Medulla oblongata (tissue), 1 donor: Measurements from ENCODE around the gene APOBEC3B.
"Not testable (repeated sequence)": the region's sequence is repeated elsewhere in the genome, so short reads cannot be mapped to it uniquely, and the experiment has no call there.

Experiments
- DNase-seq: peaks from one replicate; pipeline ENCODE4 v3.0.0-alpha.2; 2015; ENCODE audit errors: extremely low spot score

The APOBEC3B gene

GRCh38 chr22:38951734-38952133 lies 30.4 kb upstream of the APOBEC3B start:
- no peak for DNase-seq

- no peak for DNase-seq
These were observed 29.7 kb upstream of the APOBEC3B start for GRCh38 chr22:38952281-38952993.

DNA sequence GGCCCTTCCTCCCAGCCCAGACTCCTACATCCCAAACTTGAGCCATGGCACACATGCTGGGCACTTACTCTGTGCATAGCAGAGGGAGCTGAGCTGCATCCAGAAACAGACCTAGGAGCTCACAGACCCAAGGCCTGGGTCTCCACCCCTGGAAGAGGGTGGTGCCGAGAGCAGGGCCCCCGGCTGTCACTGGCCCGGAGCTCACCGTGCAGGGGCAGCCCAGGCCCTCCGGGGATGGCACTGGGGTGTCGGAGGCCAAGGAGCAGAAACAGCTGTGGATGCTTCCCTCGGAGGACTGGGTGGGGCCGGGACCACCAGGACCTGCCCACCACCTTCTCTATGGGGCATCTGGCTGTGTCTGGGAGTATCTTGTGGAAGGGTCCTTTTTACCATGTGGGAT lies 29.1 kb upstream of the APOBEC3B start:
- DNase-seq, result no peak

DNA sequence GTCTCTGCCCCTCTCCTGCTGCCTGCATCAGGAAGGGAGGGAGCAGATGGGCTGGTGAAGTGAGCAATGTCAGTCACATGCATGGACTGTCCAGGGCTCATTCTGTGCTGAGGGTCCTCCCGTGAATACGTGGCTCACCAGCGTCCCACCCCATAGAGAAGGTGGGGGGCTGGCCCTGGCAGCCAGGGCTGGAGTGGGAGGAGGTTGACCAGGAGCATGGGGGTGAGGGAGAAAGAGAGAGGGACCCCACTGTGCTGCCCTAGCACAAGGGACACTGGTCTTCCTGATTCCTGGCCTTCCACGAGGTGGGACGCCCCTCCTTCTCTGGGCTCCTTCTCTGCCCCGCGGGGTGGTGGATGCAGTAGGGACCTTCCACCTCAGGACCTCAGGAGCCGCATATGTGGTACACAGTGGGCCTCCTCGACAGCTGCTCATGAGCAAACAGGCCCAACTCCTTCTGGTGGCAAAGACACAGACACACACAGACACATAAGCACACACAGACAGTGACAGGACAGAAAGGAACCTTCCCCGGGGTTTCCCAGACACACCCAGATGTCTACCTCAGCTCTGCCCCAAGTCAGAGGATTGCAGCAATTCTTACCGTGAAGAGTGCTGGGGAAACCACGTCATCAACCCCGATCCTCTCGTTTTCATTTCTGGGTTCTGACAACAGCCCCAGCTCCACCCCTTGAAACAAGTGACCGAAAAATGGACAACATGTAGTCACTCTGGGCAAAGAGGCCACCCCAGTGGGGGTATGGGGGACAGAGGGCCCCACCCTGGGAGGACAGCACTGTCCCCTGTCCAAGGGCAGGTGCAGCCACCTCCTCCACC lies 28.4 kb upstream of the APOBEC3B start:
- no peak for DNase-seq

- DNase-seq, result no peak
These were observed 27.6 kb upstream of the APOBEC3B start for GRCh38 chr22:38954414-38955043.

- no peak for DNase-seq
These were observed 26.8 kb upstream of the APOBEC3B start for GRCh38 chr22:38955250-38955905.

GRCh38 chr22:38955926-38956325 lies 26.2 kb upstream of the APOBEC3B start:
- no peak for DNase-seq

DNA sequence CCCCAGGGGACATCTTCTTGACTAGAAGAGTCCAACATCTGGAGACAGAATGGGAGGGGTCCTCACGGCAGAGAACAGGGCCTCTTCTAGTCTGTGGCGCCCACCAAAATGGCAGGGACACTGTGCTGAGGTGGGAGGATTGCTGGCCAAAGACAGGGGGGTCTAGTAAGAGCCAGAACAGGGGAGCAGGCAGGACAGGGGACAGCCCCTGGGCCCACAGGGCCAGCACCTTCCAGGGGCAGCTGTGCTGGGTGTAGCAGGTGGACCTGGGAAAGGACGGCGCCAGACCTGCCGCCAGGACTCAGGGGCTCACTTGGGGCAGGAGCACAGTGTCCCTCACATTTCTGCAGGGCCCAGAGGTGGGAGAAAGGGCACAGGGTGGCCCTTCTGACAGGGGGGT lies 25.6 kb upstream of the APOBEC3B start:
- DNase-seq, result no peak

GRCh38 chr22:38957046-38957770 lies 24.9 kb upstream of the APOBEC3B start, which contains the start of gene APOBEC3A:
Gene APOBEC3A, plus strand, starts transcription at chr22:38957609. Its CDS starts 83 bp downstream, at chr22:38957692.
- DNase-seq, result no peak

DNA sequence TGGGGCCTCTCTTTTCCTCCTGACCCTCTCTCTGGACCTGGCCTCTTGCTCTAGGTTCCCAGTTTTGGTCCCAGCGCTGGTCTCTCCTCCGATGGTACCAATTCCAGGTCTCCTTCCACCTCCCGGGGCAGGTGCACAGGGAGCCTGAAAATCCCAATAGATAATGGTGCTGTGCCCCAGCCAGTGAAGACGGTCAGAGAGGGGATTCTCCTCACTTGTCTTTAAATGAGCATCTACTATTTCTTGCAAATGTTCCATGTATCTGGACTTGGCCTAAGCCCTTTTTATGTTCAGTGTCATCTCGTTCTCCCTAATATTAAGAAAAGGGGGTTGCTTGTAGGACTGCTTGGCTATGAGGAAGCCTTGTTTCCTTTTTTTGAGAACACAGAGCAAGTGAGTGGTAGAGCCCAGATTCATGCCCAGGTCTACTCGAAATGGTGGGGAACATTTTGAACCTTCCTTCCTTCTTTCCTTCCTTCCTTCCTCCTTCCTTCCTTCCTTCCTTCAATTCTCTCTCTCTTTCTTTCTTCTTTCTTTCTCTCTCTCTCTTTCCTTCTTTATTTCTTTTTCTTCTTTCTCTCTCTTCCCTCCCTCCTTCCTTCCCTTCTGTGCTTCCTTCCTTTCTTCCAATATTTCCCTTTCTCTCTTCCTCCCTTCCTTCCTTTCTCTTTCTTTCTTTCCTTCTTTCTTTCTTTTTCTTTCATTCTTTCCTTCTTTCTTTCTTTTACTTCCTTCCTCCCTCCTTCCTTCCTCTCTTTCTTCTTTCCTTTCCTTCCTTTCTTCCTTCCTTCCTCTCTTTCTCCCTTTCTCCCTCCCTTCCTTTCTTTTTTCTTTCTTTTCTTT lies 24.1 kb upstream of the APOBEC3B start:
- DNase-seq, result no peak

DNA sequence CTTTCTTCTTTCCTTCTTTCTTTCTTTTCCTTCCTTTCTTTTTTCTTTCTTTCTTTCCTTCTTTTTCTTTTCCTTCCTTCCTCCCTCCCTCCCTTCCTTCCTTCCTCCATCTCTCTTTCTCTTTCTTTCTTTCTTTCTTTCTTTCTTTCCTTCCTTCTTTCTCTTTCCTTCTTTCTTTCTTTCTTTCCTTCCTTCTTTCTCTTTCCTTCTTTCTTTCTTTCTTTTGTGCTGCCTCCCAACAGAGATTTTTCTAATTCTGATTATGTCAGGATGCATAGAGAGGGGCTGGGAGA lies 23.6 kb upstream of the APOBEC3B start:
- not testable (repeated sequence) for DNase-seq

- DNase-seq, result no peak
These were observed 22.6 kb upstream of the APOBEC3B start for GRCh38 chr22:38959590-38959989.

DNA sequence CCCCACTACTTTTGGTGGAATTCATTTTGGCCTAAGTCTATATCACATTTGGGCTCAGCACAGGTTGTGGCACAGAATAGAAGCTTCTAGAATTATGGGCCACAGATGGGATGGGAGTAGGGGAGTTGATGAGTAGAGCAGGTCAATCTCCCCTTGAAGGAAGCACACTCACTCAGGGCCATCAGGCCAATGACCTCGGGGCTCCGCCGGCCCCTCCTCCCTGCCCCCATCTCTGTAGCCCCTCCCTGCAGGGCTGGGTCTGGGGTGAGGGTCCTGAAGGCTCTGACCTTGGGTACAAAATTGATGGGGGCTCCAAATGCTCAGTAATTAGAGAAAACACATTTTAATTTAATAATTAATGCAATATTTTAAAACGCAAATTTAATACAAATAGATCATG lies 21.5 kb upstream of the APOBEC3B start:
- not testable (repeated sequence) for DNase-seq

- DNase-seq, result not testable (repeated sequence)
These were observed 18.8 kb upstream of the APOBEC3B start for GRCh38 chr22:38963291-38963738.

- DNase-seq, result no peak
These were observed 18.3 kb upstream of the APOBEC3B start for GRCh38 chr22:38963872-38964271.

DNA sequence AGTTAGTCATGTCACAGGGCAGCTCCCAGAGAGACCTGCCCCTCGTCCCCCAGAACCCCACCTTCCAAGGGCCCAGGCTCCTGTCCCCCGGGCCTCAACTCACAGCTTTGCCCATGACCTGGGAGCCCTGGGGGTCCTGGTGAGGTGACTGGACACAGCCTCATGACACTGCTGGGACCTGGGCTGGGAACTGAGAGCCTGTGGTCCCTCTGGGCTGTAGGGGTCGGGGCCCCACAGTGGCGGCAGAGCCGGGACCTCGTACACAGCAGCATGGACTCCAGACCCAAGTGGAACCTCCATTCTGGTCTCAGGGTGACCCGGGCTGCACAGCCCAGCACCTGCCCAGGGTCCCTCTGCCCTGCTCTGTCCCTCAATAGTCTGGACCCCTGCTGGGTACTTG lies 17.8 kb upstream of the APOBEC3B start:
- DNase-seq, result no peak

- no peak for DNase-seq
These were observed 17.2 kb upstream of the APOBEC3B start for GRCh38 chr22:38964989-38965388.

DNA sequence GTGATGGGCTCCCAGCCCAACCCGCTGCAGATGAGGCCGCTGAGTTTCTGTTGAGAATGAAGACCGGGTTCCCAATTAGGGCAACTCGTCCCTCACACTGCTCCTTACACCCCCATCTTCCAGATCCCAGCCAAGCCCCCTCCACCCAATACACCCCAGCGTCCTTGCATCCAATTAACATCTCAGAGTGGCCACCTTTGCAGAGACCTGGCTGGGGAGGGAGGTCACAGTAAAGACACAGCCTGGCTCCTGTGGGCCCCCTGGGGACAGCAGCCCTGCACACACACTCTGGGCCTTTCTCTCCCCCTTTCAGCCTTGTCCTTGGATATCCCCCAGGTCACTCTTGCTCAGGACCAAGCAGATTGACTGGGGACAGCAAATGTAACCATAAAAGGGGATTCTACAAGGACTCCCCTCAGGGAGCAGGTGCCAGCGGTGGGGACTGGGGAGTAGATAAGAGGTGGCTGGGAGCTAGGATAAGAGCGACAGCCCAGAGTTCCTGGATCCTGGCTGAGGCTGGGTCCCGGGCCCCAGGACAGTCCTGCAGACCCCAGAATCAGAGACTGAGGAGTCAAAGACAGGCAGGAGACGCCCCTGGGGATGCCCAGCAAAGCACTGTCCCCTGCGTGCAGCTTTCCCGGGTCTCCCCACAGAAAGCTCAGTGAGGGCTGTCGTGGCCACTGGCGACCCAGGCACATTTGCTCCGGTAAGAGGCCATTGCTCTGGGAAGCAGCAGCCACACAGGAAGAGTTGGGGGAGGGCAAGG lies 16.4 kb upstream of the APOBEC3B start:
- DNase-seq, result no peak

- DNase-seq, result no peak
These were observed 15.8 kb upstream of the APOBEC3B start for GRCh38 chr22:38966380-38966702.

DNA sequence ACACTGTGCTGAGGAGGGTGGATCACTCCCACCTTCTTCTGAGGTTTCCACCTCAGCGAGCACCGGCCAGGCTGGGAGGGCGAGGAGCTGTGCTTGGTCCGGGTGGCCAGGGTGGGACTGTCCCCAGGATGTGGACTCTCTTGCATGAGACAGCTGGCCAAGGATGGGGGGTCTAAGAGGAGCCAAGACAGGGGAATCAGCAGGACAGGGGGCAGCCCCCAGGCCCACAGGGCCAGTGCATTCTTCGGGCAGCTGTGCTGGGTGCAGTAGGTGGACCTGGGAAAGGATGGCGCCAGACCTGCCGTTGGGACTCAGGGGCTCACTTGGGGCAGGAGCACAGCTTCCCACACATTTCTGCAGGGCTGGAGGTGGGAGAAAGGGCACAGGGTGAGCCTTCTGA lies 15.2 kb upstream of the APOBEC3B start:
- no peak for DNase-seq
